GM23338 (cell line): ENCODE data around the gene PGM2. TPM values are rescaled to one million over a fixed set of nuclear protein-coding genes. Genes with fewer than 3 reads are reported as not detected.

ENCODE experiments used
- ATAC-seq: fragments of 200-7000 bp; cut with Tn5 transposase; 3 replicates; pipeline ENCODE4 v1.9.1; 2020
- DNase-seq: peaks from one replicate; pipeline ENCODE4 v3.0.0-alpha.2; 2015; ENCODE audit warnings: low spot score
- H2AFZ ChIP-seq: fragments of 200-600 bp; sonication (generic); 2 replicates; pipeline ENCODE4 v1.8.0; 2016; ENCODE audit warnings: antibody characterized with exemption, mild to moderate bottlenecking, moderate library complexity
- H3F3A ChIP-seq: fragments of 200-600 bp; sonication (generic); replicated peaks from 2 replicates; pipeline ENCODE4 v1.8.0; 2017; ENCODE audit warnings: antibody characterized with exemption, mixed run types, low read depth
- H3K27ac ChIP-seq: fragments of 200-600 bp; sonication (generic); 2 replicates; pipeline ENCODE4 v1.6.1; 2016; ENCODE audit warnings: low read depth
- H3K27me3 ChIP-seq: fragments of 200-600 bp; sonication (generic); 2 replicates; pipeline ENCODE4 v1.8.0; 2016; ENCODE audit warnings: mild to moderate bottlenecking, mixed run types, moderate library complexity; ENCODE audit not compliant: insufficient read depth
- H3K36me3 ChIP-seq: fragments of 200-600 bp; sonication (generic); 2 replicates; pipeline ENCODE4 v1.8.0; 2016; ENCODE audit warnings: mild to moderate bottlenecking; ENCODE audit not compliant: insufficient read depth
- H3K4me1 ChIP-seq: fragments of 200-600 bp; sonication (generic); 2 replicates; pipeline ENCODE4 v1.8.0; 2016; ENCODE audit warnings: mild to moderate bottlenecking, moderate library complexity; ENCODE audit not compliant: insufficient read depth
- H3K4me2 ChIP-seq: fragments of 200-600 bp; sonication (generic); 2 replicates; pipeline ENCODE4 v1.7.1; 2017; ENCODE audit warnings: mixed run types
- H3K4me3 ChIP-seq: fragments of 200-600 bp; sonication (generic); 2 replicates; pipeline ENCODE4 v1.6.1; 2016; ENCODE audit warnings: mixed run types
- H3K79me2 ChIP-seq: fragments of 200-600 bp; sonication (generic); replicated peaks from 2 replicates; pipeline ENCODE4 v1.8.0; 2017; ENCODE audit warnings: mild to moderate bottlenecking; ENCODE audit not compliant: insufficient read depth
- H3K9me2 ChIP-seq: fragments of 200-600 bp; sonication (generic); 2 replicates; pipeline ENCODE4 v1.8.0; 2017; ENCODE audit not compliant: insufficient read depth
- H4K20me1 ChIP-seq: fragments of 200-600 bp; sonication (generic); replicated peaks from 2 replicates; pipeline ENCODE4 v1.8.0; 2017; ENCODE audit warnings: mild to moderate bottlenecking; ENCODE audit not compliant: insufficient read depth
- H3K27ac Mint-ChIP-seq: 2 replicates; pipeline ENCODE4 v1.8.0; 2020; ENCODE audit warnings: inconsistent platforms, mild to moderate bottlenecking, moderate library complexity, mixed read lengths
- H3K27me3 Mint-ChIP-seq: 3 replicates; pipeline ENCODE4 v1.8.0; 2022; ENCODE audit warnings: low read depth, mild to moderate bottlenecking, moderate library complexity, mixed read lengths, inconsistent platforms; ENCODE audit not compliant: insufficient read depth, poor library complexity
- H3K36me3 Mint-ChIP-seq: 3 replicates; pipeline ENCODE4 v1.8.0; 2021; ENCODE audit warnings: low read depth, mild to moderate bottlenecking, inconsistent platforms, moderate library complexity, mixed read lengths
- H3K4me1 Mint-ChIP-seq: 3 replicates; pipeline ENCODE4 v1.8.0; 2020; ENCODE audit warnings: mild to moderate bottlenecking, inconsistent platforms, mixed read lengths
- H3K4me3 Mint-ChIP-seq: 3 replicates; pipeline ENCODE4 v1.8.0; 2021; ENCODE audit warnings: moderate library complexity, mild to moderate bottlenecking, inconsistent platforms, mixed read lengths
- H3K9me3 Mint-ChIP-seq: 3 replicates; pipeline ENCODE4 v1.8.0; 2020; ENCODE audit warnings: moderate library complexity, mild to moderate bottlenecking, inconsistent platforms, mixed read lengths
- CREB1 ChIP-seq: fragments of 250-450 bp; sonication (Bioruptor Pico); IDR thresholded peaks from 2 replicates; pipeline ENCODE4 v1.5.0; 2020; ENCODE audit warnings: low read depth, mild to moderate bottlenecking, moderate library complexity
- CTCF ChIP-seq, 2 experiments: fragments of 200-600 bp in 1 of 2; sonication (generic) in 1 of 2; conservative IDR thresholded peaks; 2 replicates each; pipeline versions ENCODE4 v1.5.1 to v1.6.1; 2016 to 2017; ENCODE audit warnings: antibody characterized with exemption in 2 of 2, low read depth in 2 of 2, mild to moderate bottlenecking in 2 of 2, moderate library complexity in 1 of 2
- ETS1 ChIP-seq: IDR thresholded peaks from 2 replicates; pipeline ENCODE4 v1.6.1; 2016; ENCODE audit warnings: antibody characterized with exemption
- EZH2 ChIP-seq: fragments of 200-600 bp; sonication (generic); IDR thresholded peaks from one replicate; pipeline ENCODE4 v1.8.0; 2017; ENCODE audit warnings: antibody characterized with exemption, mild to moderate bottlenecking, low read depth; ENCODE audit not compliant: unreplicated experiment
- EZH2phosphoT487 ChIP-seq: fragments of 200-600 bp; sonication (generic); IDR thresholded peaks from one replicate; pipeline ENCODE4 v1.8.1; 2018; ENCODE audit warnings: antibody characterized with exemption; ENCODE audit not compliant: unreplicated experiment
- JUNB ChIP-seq: IDR thresholded peaks from one replicate; pipeline ENCODE4 v1.6.1; 2016; ENCODE audit warnings: antibody characterized with exemption; ENCODE audit not compliant: unreplicated experiment
- NANOG ChIP-seq: IDR thresholded peaks from 2 replicates; pipeline ENCODE4 v1.6.1; 2016; ENCODE audit warnings: antibody characterized with exemption, borderline replicate concordance
- POLR2AphosphoS5 ChIP-seq: IDR thresholded peaks from 2 replicates; pipeline ENCODE4 v1.6.1; 2016; ENCODE audit warnings: antibody characterized with exemption, low read depth
- REST ChIP-seq: IDR thresholded peaks from one replicate; pipeline ENCODE4 v1.6.1; 2018; ENCODE audit warnings: antibody characterized with exemption; ENCODE audit not compliant: unreplicated experiment
- STAT1 ChIP-seq: IDR thresholded peaks from one replicate; pipeline ENCODE4 v1.6.1; 2016; ENCODE audit warnings: antibody characterized with exemption; ENCODE audit not compliant: unreplicated experiment
- ZNF114 ChIP-seq: fragments of 250-450 bp; sonication (Bioruptor Pico); IDR thresholded peaks from 2 replicates; pipeline ENCODE4 v1.5.0; 2020; ENCODE audit warnings: mild to moderate bottlenecking, moderate library complexity
- ZNF331 ChIP-seq: fragments of 250-450 bp; sonication (Bioruptor Pico); IDR thresholded peaks from 2 replicates; pipeline ENCODE4 v1.5.0; 2020; ENCODE audit warnings: low read depth, mild to moderate bottlenecking, moderate library complexity
- ZNF462 ChIP-seq: fragments of 250-450 bp; sonication (Bioruptor Pico); IDR thresholded peaks from 2 replicates; pipeline ENCODE4 v1.5.0; 2020; ENCODE audit warnings: mild to moderate bottlenecking, moderate library complexity
- polyA plus RNA-seq: library from polyadenylated mRNA; unstranded; fragments of >200 nt; fragmentation: Nextera tagmentation; extraction: Ambion mirVana; gene quantifications from 2 replicates; pipeline ENCODE4 v1.2.1, GENCODE V29; 2016
- total RNA-seq: library from RNA; depleted of rRNA; stranded (reverse); fragments of >200 nt; shearing (Covaris generic); gene quantifications from 2 replicates; pipeline ENCODE4 v1.2.3, GENCODE V29; 2014

Gene PGM2
- total and polyA plus RNA-seq, 2 experiments from 2014 or later, result 11.4 to 30.8 TPM

GRCh38 chr4:37827802-37828321, 1.4 kb downstream of the PGM2 start:
- DNase-seq (no peak), ATAC-seq (no peak)
- no peak for TF ChIP-seq CTCF (conservative IDR thresholded peaks at IDR 0.05; ENCODE audit: low read depth in 2 of 2)
- TF ChIP-seq EZH2, result no peak
- no peak for TF ChIP-seq ZNF114 (CRISPR knock-in tag)
- TF ChIP-seq ZNF462, result no peak
- TF ChIP-seq JUNB, result no peak
- no peak for TF ChIP-seq POLR2AphosphoS5
- TF ChIP-seq ZNF331, result no peak
- no peak for TF ChIP-seq NANOG
- no peak for TF ChIP-seq ETS1
- TF ChIP-seq STAT1, result no peak
- no peak for TF ChIP-seq REST
- no peak for TF ChIP-seq EZH2phosphoT487
- TF ChIP-seq CREB1, result no peak
- no peak overlapping the region for H3K27ac Mint-ChIP-seq
- Histone ChIP-seq H3K27ac (no peak overlapping the region), H2AFZ (no peak overlapping the region), H3F3A (no peaks in the 10 kb centered on the region; the same call in 1 of the 2 replicates), H3K4me2 (peak overlapping the region; percentile 73), H4K20me1 (no peaks in the 10 kb centered on the region; the same call in none of the 2 replicates), H3K4me3 (peak overlapping the region; percentile 56), H3K79me2 (peaks cover 14% of the 10 kb centered on the region), H3K9me2 (0 out of 2 replicates have a peak, but pooled peaks cover 3% of the 10 kb centered on the region), H3K36me3 (peaks cover 14% of the 10 kb centered on the region), H3K27me3 (peaks cover 20% of the 10 kb centered on the region), H3K4me1 (peaks cover 12% of the 10 kb centered on the region)
- H3K9me3 Mint-ChIP-seq, result no peaks in the 10 kb centered on the region
- peaks cover 13% of the 10 kb centered on the region for H3K27me3 Mint-ChIP-seq
- H3K4me3 Mint-ChIP-seq, result peak overlapping the region; percentile 78
- H3K36me3 Mint-ChIP-seq, result peaks cover 29% of the 10 kb centered on the region
- H3K4me1 Mint-ChIP-seq, result peaks cover 18% of the 10 kb centered on the region
